ENCODE data around the gene AMDHD1. TPM values are rescaled to one million over a fixed set of nuclear protein-coding genes. Genes with fewer than 3 reads are reported as not detected.
"Not testable (repeated sequence)": the region's sequence is repeated elsewhere in the genome, so short reads cannot be mapped to it uniquely, and the experiment has no call there.

AMDHD1 gene
- total and polyA plus RNA-seq, 9 donors: 0.08 to 0.27 (median 0.18) TPM

DNA sequence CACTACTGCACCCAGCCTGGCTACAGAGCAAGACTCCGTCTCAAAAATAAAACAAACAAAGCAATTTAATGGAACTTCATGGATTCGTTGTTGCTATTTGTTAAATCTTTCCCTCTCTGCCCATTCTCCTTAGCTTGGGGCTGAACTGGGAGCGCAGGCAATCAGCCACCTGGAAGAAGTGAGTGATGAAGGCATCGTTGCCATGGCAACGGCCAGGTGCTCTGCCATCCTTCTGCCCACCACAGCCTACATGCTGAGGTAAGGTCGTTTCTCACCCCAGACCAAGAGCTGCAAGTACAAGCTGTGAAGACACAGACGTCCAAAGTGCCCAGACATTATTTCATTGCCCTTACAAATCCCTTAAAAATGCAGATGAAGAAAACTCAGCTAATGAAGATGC lies 19.1 kb downstream of the AMDHD1 start:
- 72% methylated on average over 5 of the region's 7 CpGs for WGBS (ENCODE audit: insufficient coverage)
- no peak overlapping the region for H3K4me3 ChIP-seq (ENCODE audit: low read length)
- no peaks in the 10 kb centered on the region for H3K4me1 ChIP-seq (ENCODE audit: control insufficient read depth, insufficient read depth, low read length)
- H3K27me3 ChIP-seq (ENCODE audit: control insufficient read depth, insufficient read depth, low read length): no peaks in the 10 kb centered on the region
- DNase-seq: no peak
- H3K36me3 ChIP-seq (ENCODE audit: control insufficient read depth, insufficient read depth, low read length): no peaks in the 10 kb centered on the region
- H3K9me3 ChIP-seq (replicated peaks; ENCODE audit: control insufficient read depth, low read depth, low read length): no peaks in the 10 kb centered on the region
- H3K27ac ChIP-seq (ENCODE audit: low read length): no peak overlapping the region

DNA sequence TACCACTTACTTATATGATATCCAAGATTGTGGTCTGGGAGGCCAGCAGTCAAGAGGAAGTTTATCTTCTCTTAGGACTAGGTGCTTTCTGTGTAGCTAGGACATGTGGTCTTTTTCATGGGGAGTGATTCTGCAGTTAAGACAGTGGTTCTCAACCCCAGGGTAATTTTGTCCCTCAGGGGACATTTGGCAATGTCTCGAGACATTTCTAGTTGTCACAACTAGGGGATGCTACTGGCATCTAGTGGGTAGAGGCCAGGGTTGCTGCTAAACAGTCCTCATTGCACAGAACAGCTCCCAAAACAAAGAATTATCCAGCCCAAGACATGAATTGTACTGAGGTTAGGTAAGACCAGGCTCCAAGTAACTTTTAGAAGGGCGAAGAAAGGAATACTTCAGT lies 20.0 kb downstream of the AMDHD1 start:
- H3K4me3 ChIP-seq (ENCODE audit: low read length): no peak overlapping the region
- DNase-seq: no peak
- no peaks in the 10 kb centered on the region for H3K27me3 ChIP-seq (ENCODE audit: control insufficient read depth, insufficient read depth, low read length)
- no peaks in the 10 kb centered on the region for H3K36me3 ChIP-seq (ENCODE audit: control insufficient read depth, insufficient read depth, low read length)
- H3K27ac ChIP-seq (ENCODE audit: low read length): no peak overlapping the region
- H3K9me3 ChIP-seq (replicated peaks; ENCODE audit: control insufficient read depth, low read depth, low read length): no peaks in the 10 kb centered on the region
- no peaks in the 10 kb centered on the region for H3K4me1 ChIP-seq (ENCODE audit: control insufficient read depth, insufficient read depth, low read length)
- WGBS (ENCODE audit: insufficient coverage): no CpG with 5 or more reads among the region's 2 CpGs

DNA sequence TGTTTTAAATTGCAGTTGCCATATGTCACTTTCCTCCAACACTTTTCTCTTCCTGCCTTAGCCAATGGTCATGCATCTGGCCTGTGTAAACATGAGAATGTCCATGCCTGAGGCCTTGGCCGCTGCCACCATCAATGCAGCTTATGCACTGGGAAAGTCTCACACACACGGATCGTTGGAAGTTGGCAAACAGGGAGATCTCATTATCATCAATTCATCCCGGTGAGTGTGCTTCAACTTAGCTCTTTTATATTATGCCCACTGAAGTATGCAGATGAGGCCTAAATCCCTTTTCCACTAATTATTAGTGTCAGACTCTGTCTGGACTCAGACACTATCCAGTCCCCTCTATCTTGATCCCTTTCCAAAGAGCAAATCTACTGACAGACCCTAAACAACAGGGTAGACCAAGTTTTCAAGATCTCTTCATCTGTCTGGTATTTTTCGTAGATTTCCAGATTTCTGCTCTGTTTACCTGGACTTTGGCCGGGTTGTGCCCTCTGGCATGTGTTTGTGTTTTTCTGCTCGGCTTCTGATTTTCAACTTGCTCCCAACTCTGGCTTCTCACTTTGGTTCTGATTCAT lies 23.2 kb downstream of the AMDHD1 start:
- H3K27me3 ChIP-seq (ENCODE audit: control insufficient read depth, insufficient read depth, low read length): no peaks in the 10 kb centered on the region
- no peaks in the 10 kb centered on the region for H3K4me1 ChIP-seq (ENCODE audit: control insufficient read depth, insufficient read depth, low read length)
- no peak for DNase-seq
- WGBS (ENCODE audit: insufficient coverage): 74% methylated on average over 7 of the region's 7 CpGs
- H3K4me3 ChIP-seq (ENCODE audit: low read length): no peak overlapping the region
- H3K36me3 ChIP-seq (ENCODE audit: control insufficient read depth, insufficient read depth, low read length): no peaks in the 10 kb centered on the region
- no peak overlapping the region for H3K27ac ChIP-seq (ENCODE audit: low read length)
- H3K9me3 ChIP-seq (replicated peaks; ENCODE audit: control insufficient read depth, low read depth, low read length): no peaks in the 10 kb centered on the region

DNA sequence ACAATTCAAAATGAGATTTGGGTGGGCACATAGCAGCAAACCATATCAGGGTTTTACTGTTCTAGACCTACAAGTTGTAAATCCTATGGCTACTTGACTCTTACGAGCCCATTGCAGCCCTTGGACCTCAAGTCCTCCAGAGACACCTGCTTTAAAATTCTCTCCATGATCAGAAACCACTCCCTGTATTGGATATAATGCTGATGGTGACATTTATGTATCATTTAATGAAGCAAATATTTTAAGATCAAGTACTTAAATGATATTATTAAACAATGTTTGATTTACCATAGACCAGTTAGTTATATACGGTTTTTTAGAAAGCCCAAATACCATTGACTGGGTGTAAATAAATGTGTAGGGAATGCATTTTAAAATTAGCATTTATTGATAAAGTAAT lies 24.2 kb downstream of the AMDHD1 start:
- WGBS (ENCODE audit: insufficient coverage): no CpG with 5 or more reads among the region's 2 CpGs
- no peaks in the 10 kb centered on the region for H3K4me1 ChIP-seq (ENCODE audit: control insufficient read depth, insufficient read depth, low read length)

DNA sequence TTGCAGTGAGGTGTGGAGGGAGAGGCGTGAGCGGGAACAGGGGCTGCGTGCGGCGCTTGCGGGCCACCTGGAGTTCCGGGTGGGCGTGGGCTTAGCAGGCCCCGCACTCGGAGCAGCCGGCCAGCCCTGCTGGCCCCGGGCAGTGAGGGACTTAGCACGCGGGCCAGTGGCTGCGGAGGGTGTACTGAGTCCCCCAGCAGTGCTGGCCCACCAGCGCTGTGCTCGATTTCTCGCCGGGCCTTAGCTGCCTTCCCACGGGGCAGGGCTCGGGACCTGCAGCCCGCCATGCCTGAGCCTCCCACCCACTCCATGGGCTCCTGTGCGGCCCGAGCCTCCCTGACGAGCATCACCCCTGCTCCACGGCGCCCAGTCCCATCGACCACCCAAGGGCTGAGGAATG lies 26.0 kb downstream of the AMDHD1 start:
- H3K27me3 ChIP-seq (ENCODE audit: control insufficient read depth, insufficient read depth, low read length); H3K9me3 ChIP-seq (replicated peaks; ENCODE audit: control insufficient read depth, low read depth, low read length); H3K36me3 ChIP-seq (ENCODE audit: control insufficient read depth, insufficient read depth, low read length); H3K27ac ChIP-seq (ENCODE audit: low read length); H3K4me3 ChIP-seq (ENCODE audit: low read length); H3K4me1 ChIP-seq (ENCODE audit: control insufficient read depth, insufficient read depth, low read length); DNase-seq: not testable (repeated sequence)
- WGBS (ENCODE audit: insufficient coverage): no CpG with 5 or more reads among the region's 28 CpGs

More for the DNA sequence above, 24.2 kb downstream of the AMDHD1 start:
- no peaks in the 10 kb centered on the region for H3K9me3 ChIP-seq (replicated peaks; ENCODE audit: control insufficient read depth, low read depth, low read length)
- H3K27ac ChIP-seq (ENCODE audit: low read length): no peak overlapping the region
- DNase-seq: no peak
- H3K27me3 ChIP-seq (ENCODE audit: control insufficient read depth, insufficient read depth, low read length): no peaks in the 10 kb centered on the region
- H3K36me3 ChIP-seq (ENCODE audit: control insufficient read depth, insufficient read depth, low read length): no peaks in the 10 kb centered on the region
- no peak overlapping the region for H3K4me3 ChIP-seq (ENCODE audit: low read length)

DNA sequence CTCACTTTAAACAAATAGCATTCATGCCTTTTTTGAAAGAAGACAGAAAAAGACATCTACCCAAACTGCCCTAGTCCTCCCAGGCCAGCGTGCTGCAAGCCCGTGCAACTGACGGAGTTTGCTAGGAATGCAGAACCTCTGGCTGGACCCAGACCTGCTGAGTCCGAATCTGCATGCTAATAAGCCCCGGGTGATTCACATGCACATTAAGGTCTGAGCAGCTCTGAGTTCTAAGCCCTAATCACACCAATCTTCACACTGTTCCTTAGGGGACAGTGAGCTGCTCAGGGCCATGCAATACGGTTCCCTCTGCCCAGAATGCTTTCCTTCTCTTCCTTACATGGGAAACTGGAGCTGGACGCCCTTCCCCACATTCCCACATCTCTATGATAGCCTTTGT lies 27.8 kb downstream of the AMDHD1 start:
- Histone ChIP-seq H3K27me3 (ENCODE audit: control insufficient read depth, insufficient read depth, low read length) (no peaks in the 10 kb centered on the region), H3K27ac (ENCODE audit: low read length) (no peak overlapping the region), H3K9me3 (replicated peaks; ENCODE audit: control insufficient read depth, low read depth, low read length) (no peaks in the 10 kb centered on the region), H3K36me3 (ENCODE audit: control insufficient read depth, insufficient read depth, low read length) (no peaks in the 10 kb centered on the region), H3K4me1 (ENCODE audit: control insufficient read depth, insufficient read depth, low read length) (no peaks in the 10 kb centered on the region), H3K4me3 (ENCODE audit: low read length) (no peak overlapping the region)
- WGBS (ENCODE audit: insufficient coverage): 66% methylated on average over 5 of the region's 7 CpGs
- DNase-seq: no peak

DNA sequence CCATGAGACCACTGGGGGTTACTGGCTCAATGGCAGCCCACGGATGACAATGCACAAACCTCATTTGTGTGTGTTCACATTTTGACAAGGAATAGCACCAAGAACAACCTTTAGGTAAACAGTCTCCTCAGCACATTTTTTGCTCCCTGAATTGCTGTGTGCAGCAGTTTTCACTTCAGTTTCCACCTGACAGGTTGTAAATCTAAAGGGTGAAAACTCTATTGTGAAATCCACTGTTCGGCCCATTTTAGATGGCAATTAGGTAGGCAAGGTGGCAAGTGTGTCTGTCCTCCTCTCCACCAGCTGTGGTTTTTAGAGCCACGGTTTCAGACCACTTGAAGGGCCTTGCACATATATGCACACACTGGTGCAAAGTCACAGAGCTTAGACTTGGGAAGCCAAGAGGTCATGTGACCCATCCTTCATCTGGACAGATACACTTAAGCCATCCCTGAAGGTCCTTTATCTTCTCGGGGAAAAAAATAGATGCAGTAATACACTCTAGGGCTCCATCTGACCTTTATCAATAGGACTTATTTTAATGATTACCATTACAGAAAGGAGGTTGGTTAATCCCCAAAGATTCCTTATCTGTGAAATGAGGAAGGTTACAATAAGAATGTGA lies 29.8 kb downstream of the AMDHD1 start:
- Histone ChIP-seq H3K27ac (ENCODE audit: low read length) (no peak overlapping the region), H3K4me3 (ENCODE audit: low read length) (no peak overlapping the region), H3K36me3 (ENCODE audit: control insufficient read depth, insufficient read depth, low read length) (no peaks in the 10 kb centered on the region), H3K4me1 (ENCODE audit: control insufficient read depth, insufficient read depth, low read length) (no peaks in the 10 kb centered on the region), H3K9me3 (replicated peaks; ENCODE audit: control insufficient read depth, low read depth, low read length) (no peaks in the 10 kb centered on the region), H3K27me3 (ENCODE audit: control insufficient read depth, insufficient read depth, low read length) (no peaks in the 10 kb centered on the region)
- DNase-seq: no peak
- 74% methylated on average over 3 of the region's 4 CpGs for WGBS (ENCODE audit: insufficient coverage)

DNA sequence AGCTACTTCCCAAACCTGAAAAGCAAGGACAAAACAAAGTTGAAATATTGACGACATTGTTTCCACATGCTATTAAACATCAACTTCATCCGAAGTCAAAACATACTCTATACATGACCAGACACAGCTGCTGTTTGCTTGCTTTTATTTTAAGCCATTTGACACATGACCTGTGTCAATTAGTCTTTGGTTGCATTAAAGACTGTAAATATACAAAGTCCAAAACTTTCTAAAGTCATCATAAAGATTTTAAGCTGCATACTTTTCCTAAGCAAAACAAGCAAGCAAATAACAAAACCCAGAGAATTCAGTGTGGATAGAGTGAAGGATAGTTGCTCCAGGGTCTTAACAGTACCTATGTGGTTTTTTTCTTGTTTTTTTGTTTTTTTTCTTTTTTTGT lies 31.2 kb downstream of the AMDHD1 start:
- H3K9me3 ChIP-seq (replicated peaks; ENCODE audit: control insufficient read depth, low read depth, low read length): no peaks in the 10 kb centered on the region
- no peaks in the 10 kb centered on the region for H3K4me1 ChIP-seq (ENCODE audit: control insufficient read depth, insufficient read depth, low read length)
- DNase-seq: no peak
- H3K4me3 ChIP-seq (ENCODE audit: low read length): no peak overlapping the region
- no peaks in the 10 kb centered on the region for H3K27me3 ChIP-seq (ENCODE audit: control insufficient read depth, insufficient read depth, low read length)
- no peaks in the 10 kb centered on the region for H3K36me3 ChIP-seq (ENCODE audit: control insufficient read depth, insufficient read depth, low read length)
- H3K27ac ChIP-seq (ENCODE audit: low read length): no peak overlapping the region
- no CpG with 5 or more reads among the region's 2 CpGs for WGBS (ENCODE audit: insufficient coverage)

DNA sequence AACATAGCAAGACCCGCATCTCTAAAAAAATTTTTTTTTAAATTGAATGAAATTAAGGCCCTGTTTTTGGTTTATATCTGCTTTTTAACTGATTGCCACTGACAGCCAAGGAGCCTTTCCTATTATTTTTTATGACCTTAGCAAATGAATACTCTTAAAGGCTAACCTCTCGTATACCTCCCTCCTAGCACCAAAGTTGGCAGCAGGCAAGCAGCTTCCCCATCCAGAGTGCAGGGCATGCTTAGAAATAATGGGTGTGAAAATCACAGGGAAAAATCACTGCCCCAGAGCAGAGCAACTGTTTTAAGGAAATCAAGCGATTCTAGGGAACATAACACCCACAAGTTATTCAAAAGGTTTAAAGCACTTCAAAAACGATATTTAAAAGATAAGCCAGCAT lies 32.4 kb downstream of the AMDHD1 start:
- H3K27me3 ChIP-seq (ENCODE audit: control insufficient read depth, insufficient read depth, low read length): no peaks in the 10 kb centered on the region
- no peak overlapping the region for H3K27ac ChIP-seq (ENCODE audit: low read length)
- no peaks in the 10 kb centered on the region for H3K4me1 ChIP-seq (ENCODE audit: control insufficient read depth, insufficient read depth, low read length)
- no peaks in the 10 kb centered on the region for H3K9me3 ChIP-seq (replicated peaks; ENCODE audit: control insufficient read depth, low read depth, low read length)
- no peak overlapping the region for H3K4me3 ChIP-seq (ENCODE audit: low read length)
- H3K36me3 ChIP-seq (ENCODE audit: control insufficient read depth, insufficient read depth, low read length): no peaks in the 10 kb centered on the region
- DNase-seq: no peak
- WGBS (ENCODE audit: insufficient coverage): no CpG with 5 or more reads among the region's 4 CpGs

DNA sequence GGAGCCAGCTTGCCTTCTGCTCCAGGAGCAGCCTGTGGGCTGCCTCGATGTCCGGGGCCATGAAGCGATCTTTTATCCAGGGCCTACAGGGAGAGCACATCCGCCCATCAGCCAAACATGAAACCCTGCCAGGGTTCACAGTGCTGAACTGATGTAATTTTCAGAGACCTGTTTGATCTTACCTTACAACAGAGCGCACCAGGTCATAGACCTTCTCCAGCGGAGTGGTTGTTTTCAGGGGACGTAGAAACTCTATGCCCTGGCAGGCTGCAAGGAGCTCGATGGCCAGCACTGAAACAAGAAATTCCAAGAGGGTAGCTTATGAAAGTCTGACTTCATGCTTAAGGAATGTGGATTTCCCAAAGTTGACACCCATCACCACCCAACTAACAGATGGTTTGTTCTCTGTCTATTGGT lies 33.3 kb downstream of the AMDHD1 start:
- Histone ChIP-seq H3K4me3 (ENCODE audit: low read length) (no peak overlapping the region), H3K27me3 (ENCODE audit: control insufficient read depth, insufficient read depth, low read length) (no peaks in the 10 kb centered on the region), H3K9me3 (replicated peaks; ENCODE audit: control insufficient read depth, low read depth, low read length) (no peaks in the 10 kb centered on the region), H3K4me1 (ENCODE audit: control insufficient read depth, insufficient read depth, low read length) (no peaks in the 10 kb centered on the region), H3K36me3 (ENCODE audit: control insufficient read depth, insufficient read depth, low read length) (no peaks in the 10 kb centered on the region), H3K27ac (ENCODE audit: low read length) (no peak overlapping the region)
- WGBS (ENCODE audit: insufficient coverage): 89% methylated on average over 4 of the region's 8 CpGs
- no peak for DNase-seq

All from muscle of leg (tissue), 11 donors.